ENCODE data around the gene ABHD12. TPM values are rescaled to one million over a fixed set of nuclear protein-coding genes. Genes with fewer than 3 reads are reported as not detected.
"Not testable (repeated sequence)": the region's sequence is repeated elsewhere in the genome, so short reads cannot be mapped to it uniquely, and the experiment has no call there.

Gene ABHD12
- total RNA-seq, 1 donor from 2014 or later: 39.0 TPM

DNA sequence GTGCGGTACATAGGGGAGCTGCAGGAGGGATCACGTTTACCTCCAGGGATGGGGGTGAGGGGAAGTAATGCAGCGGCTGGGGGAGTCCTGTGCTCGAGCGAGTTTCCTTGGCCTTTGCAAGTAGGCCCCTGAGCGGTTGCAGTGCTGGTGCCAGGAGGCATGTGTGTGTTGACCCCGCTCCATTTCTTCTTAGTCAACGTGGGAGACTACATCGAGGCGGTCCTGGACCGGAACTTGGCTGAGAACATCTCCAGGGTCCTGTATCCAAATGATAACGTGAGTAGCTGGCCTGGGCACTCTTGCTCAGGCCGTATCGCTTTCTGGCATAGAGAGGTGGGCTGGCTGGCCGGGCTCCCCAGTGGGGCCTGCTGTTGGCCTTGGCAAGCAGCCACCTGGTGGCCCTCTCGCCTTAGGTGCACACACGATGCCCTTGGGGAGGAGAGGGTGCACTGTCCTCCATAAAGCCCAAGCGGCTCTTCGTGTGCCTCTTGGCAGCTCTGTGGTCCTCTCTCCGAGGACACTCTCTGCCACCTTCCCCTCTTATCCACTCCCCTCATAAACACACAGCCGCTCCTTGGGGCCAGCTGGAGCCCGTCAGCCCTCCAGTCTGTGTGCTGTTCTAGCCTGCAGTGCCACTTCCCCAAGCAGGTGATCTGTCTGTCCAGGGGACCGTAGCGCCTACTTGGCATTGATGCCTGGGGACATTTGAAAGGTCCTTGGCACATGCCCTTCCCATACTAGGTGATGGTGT, 113.4 kb downstream of the ABHD12 start:
- DNase-seq: no peak

DNA sequence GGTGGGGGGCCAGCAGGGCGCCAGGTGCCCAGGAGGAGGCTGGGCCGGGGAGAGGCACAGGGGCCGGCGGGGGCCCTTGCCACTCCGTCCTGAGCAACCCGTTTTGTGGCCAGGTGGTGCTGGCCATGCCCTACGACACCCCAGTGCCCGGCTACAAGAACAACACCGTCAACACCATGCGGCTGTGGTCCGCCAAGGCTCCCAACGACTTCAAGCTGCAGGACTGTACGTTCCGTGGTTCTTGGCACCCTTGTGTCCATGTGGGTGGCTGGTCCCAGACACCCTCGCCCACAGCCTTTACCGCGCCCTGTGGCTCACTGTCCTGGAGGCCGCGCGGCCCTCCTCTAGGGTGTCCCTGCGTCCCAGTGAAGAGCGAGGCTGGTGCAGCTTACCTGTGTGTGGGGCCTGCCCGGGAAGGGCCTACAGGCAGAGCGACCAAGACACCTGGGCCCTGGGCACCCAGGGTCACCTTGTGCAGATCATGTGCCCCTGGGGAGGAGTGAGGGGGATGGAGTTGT, 114.0 kb downstream of the ABHD12 start:
- no peak for DNase-seq

DNA sequence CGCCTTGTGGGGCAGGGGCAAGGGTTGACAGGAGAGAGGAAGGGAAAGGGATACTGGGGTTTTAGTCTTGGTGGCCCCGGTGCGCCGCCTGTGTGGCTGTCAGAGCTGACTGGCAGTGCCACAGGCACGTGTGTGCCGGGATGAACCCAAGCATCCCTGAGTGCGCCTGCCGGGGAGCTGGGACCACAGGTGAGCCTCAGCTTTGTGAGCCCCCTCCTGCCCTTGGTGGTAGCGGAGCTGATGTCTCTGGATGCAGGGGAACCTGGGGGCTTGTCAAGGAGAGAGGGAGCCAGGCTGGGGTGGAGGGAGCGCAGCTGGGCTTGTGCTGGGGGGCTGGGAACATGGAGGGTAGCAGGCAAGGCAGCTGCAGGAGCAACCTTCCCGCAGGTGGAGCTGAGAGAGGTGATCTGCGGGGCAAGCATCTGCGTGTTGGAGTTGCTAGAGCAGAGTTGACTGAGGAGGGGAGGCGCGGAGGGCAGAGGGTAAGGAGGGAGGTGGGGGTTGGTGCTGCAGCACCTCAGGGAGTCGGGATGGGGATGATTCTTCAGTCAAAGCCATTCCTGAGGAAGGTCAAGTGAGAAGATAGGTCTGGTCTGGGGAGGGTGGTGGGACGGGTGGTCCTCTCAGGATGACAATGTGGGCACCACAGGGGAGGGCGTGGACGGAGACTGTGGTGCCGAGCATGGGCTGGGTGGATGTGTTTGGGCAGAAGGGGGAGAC, 114.7 kb downstream of the ABHD12 start:
- DNase-seq: no peak

DNA sequence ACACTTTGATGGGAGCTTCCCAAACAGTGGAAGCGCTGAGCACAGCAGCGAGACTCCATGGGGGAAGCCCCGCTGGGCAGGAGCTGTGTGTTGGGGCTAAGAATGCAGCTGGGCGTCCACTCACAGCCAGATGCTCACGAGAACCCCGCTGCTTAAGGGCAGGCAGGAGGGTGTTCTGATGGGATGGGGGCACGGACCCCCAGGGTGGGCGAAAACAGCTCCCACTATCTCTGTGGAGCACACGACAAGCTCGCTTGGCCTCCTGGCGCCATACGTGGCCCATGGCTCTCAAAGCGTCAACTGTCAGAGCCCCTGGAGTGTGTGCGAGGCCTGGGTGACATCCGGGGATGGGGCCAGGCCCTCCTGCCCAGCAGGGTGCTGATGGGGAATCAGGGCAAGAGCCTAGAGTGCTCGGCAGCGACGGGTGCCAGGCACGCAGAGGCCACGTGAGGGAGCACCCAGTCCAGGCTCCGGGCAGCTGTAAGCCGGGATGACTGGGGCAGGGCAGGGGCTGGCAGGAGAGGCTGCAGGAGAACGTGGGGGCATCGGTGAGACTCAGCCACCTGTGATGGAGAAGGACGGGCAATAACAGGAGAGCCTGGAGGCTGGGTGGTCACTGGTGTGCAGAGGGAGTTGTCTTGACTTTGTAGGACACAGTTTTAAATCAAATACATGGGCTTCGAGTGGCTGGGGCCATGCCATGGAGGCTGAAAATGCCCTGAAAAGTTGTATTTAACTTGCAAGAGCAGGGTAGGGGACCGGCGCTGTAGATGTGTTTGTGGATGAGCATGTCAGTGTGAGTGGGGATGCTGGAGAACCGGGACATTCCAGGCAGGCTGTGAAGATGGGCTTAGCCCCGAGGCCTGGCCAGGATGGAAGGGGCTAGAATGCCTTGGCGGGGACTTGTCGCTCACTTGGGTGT, 115.5 kb downstream of the ABHD12 start:
- DNase-seq: no peak

DNA sequence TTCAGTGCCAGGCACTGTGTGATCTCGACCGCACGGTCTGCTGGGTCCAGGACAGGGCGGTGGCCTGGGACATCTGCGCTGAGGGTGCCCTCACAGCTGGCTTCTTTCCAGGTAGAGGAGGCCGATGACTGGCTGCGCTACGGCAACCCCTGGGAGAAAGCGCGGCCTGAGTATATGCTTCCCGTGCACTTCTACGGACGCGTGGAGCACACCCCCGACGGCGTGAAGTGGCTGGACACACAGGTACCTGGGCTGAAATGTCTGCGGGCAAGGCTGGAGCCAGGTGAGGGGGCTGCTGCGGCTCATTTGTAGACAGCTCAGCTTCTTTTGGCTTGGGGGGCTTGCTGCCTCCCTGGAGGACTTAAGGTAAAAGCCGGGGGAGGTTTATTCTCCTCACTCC, 116.2 kb downstream of the ABHD12 start:
- no peak for DNase-seq

DNA sequence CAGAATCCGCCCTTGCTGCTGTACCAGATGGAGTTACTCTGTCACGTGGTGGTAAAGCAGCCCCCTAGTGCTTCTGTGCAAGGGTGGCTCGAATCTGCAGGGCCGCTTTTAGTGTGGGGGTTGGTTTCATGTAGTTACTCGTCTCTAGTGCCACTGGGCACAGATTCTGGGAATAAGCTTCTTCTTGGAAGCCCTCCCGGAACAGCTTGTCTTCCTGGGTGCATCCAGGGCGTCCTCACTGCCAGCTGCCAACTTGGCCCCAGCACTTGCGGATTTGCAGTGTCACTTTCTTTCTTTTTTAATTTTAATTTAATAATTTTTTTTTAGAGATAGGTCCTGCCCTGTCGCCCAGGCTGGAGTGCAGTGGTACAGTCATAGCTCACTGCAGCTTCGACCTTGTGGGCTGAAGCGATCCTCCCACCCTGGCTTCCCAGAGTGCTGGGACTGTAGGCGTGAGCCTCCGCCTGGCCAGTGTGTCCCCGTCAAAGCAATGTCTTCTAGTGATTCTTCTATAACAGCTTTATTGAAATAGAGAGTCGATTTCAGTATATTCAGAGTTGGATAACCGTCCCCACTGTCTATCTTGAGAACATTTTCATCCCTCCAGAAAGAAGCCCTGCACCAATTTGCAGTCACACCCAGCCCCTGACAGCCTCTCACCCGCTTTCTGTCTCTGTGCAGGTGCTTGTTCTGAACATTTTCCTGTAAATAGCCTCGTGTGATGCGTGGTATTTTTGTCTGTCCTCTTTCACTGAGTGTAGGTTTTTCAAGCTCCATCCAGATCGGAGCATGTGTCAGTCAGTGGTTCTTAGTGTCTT, 116.9 kb downstream of the ABHD12 start:
- peak; percentile 77 for DNase-seq

DNA sequence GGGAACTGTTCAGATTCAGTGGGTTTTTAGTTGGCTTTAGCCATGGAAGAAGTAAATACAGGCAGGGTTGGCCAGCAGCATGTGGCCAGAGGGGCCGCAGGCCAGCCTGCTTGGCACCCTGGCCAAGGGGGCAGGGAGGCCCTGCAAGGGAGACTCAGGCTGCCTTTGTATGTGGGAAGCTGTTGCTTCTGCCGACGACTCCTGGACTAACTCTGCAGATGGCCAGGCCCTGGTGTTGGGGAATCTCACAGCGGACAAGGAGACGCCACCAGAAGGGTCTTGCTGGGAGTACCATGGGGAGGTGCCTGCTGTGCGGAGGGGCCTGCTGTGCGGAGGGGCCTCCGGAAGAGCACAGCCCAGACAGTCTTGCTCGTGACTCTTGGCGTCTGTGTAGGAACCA, 117.6 kb downstream of the ABHD12 start:
- DNase-seq: no peak

DNA sequence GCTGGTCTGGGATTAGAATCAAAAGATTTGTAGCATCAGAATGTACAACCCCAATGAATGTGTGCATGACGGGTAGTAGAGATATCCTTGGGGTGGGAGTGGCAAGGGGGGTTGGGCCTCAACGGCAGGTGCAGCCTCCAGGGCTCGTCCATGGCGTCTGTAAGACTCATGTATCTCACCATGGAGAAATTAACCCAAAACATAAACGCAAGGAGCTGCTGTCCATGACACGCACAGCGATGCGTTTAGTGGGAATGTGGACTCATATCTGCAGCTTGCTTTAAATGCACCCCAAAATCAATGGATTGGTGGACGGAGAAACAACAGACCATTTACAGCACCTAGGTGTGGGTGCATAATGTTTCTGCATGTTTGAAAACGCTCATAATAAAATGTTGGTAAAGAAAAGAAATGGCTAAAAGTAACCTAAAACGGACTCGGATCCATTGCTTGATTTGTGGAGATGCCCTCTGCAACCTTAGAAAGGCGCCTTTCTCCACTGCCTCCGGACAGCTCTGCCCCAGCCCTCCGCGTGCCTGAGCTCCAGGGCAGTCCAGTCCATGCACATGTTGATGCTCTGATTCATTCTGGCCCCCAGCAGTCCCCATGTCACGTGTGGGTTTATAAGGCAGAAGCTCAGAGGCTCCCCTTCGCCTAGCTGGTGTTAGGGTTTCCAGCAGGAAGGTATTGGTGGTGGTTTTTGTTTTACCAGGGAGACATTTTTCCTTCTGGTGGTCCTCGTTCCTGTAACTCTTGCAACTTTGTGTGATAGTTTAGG, 118.2 kb downstream of the ABHD12 start:
- DNase-seq: no peak

DNA sequence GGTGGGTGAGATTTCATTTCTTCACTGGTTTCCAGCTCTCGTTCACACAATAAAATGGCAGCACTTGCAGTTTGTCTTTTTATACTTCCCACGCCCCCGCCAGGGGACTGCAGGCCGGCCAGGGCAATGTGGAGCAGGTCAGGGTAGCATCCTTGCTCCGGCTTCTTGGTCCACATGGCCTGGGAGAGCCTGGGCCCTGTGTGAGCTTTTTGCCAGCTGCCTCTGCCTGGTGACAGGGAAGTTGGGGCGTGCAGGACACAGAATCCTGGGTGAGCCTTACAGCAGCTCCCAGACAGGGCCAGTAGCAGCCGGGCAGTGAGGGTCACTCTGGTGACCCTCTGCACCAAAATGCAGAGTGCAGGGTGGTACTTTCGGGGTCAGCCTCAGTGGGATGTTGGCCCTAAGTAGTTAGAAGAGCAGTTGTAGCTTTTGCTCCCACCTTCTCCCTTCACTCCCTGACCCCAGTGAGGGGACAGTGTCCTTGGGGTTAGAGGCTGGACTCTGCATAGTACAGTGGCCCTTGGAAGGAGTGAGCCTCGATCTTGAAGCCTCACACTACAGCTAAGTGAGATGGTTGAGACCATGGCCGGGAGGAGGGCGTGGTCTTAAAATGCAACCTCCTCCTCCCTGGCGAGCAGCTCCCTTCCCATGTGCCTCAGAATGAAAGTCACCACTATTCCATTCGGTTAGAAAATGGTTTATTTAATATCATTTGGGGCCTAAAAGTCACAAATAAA, 119.0 kb downstream of the ABHD12 start:
- DNase-seq: no peak

DNA sequence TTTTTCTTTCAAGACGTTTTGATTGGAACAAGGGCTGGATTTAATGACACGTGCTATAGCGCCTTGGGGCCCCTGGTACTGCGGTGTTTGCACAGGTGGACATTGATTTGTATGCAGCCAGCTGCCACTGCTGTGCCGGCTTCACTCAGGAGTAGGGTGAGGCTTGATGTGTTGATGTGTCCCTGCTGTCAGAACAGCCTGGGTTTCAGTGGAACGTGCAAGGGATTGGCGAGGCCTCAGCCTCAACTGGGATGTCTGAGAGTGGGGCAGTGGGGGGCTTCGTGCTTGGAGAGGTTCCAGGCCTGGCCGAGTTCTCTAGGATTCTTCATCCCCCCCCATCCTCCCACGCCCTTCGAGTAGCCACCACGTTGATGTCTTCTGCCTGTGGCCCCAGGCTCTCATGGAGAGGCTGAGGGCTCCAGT, 119.8 kb downstream of the ABHD12 start:
- DNase-seq: no peak

DNA sequence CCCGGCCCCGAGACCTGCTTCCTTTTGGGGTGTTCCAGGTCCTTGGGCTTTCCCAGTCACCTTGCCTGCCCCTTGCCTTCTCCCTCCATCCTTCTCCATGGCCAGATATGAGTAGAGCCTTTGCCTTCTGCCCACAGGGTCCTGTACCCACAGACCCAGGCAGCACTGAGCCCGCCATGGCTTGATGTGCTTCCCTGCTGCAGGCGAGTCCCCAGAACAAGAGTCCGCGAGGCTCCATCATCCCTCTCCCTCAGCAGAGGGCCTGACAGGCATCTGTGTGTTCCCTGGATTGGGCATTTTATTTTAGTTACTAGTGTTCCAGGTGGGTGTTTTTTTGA, 120.8 kb downstream of the ABHD12 start:
- DNase-seq: no peak

DNA sequence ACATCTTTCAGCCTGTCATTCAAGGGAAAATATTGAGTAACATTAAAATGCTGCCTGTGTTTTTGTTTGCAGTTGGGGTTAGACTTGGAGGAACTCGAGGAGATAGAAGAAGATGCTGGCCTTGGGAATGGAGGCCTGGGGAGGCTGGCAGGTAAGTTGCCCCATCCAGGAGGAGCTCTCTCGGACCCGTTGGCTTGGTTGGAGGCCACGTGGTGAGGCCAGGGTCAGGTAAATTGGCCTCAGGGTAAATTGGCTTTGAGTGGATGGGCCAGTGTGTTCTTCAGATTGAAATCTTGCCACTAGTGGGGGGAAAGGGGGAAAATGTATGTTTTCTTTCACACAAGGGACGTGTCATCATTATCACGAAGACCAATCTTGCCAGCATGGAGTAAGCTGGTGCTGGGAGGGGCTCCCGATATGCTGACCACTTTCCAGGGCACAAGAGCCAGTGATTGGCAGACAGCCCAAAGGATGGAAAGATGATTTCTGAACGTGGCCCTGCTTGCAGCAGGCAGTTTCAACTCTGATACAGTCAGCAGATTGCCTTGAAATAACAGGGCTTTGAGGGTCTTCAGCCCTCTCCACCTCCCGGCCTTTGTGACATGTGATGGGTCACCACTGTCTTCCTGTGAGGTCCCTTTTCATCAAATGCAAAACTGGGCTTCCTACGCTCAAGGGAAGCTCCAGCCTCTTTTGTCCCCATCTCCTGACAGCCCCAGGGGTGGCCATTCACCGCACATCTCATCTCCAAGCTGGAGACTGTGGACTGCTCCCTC, 121.4 kb downstream of the ABHD12 start:
- DNase-seq: no peak

DNA sequence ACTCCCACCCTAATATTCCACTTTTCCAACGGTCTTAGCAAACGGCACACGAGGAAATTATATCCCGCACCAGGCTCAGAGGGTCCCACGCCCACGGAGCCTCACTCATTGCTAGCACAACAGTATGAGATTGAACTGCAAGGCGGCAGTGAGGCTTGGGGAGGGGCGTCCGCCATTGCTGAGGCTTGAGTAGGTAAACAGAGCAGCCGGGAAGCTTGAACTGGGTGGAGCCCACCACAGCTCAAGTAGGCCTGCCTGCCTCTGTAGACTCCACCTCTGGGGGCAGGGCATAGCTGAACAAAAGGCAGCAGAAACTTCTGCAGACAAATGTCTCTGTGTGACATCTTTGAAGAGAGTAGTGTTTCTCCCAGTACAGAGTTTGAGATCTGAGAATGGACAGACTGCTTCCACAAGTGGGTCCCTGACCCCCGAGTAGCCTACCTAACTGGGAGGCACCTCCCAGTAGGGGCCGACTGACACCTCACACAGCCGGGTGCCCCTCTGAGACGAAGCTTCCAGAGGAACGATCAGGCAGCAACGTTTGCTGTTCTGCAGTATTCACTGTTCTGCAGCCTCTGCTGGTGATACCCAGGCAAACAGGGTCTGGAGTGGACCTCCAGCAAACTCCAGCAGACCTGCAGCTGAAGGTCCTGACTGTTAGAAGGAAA, 129.7 kb downstream of the ABHD12 start:
- not testable (repeated sequence) for DNase-seq

DNA sequence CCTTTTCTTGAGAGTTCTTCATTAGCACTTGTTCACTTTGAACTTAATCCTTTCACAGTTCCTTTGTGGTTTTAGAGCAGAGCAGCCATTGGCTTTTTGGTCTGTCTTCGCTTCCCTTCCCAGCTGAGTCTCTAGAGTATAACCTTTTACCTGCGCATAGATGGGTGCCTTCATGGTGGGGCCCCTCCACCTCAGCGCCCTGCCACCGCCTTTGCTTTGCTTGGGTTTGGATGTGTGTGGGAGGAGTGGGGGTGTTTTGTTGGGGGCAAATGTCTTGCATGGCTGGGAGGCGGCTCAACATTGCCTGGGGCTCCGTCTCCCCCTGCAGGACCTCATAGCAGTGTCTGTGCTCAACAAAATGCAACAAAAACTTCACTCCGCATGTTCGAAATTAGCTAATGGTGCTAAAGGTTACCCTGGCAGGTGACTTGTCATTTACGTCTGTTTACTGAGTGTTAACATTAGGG, 130.8 kb downstream of the ABHD12 start:
- no peak for DNase-seq

DNA sequence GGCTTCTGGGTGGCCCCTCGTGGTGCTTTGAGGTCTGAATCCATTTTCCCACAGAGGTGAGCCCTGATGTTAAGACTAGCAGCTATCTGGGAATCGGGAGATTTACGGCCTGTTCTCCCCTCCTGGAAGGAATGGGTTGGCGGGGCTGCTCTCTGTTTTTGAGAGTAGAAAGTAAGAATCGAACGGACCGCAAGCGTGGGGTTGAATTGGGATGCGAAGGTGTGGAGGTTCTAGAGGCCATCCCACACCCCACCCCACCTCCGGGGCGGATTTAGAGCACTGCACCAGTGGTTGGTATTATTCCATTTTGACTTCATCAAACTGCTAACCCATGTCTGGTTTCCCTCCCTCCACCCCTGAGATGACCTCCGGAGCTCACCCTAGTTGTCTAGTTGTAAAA, 131.3 kb downstream of the ABHD12 start:
- no peak for DNase-seq

DNA sequence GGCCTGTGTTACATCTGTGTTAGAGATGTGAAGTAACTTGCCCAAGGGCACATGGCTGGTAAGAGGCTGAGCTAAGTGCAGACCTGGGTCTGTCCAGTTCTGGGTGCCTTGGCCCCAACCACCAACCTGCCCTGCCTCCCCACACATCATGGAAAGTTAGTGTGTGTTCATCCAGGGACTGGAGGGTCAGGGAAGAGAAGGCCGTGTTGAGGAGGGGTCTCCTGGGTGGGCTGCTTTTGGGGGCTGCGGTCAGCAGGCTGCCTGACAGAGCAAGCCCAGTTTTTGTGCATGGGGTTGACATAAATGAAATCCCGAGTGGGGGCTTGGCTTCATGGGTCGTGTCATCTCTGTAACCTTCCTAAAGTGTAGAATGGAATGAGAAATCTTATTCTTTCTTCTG, 131.8 kb downstream of the ABHD12 start:
- no peak for DNase-seq

DNA sequence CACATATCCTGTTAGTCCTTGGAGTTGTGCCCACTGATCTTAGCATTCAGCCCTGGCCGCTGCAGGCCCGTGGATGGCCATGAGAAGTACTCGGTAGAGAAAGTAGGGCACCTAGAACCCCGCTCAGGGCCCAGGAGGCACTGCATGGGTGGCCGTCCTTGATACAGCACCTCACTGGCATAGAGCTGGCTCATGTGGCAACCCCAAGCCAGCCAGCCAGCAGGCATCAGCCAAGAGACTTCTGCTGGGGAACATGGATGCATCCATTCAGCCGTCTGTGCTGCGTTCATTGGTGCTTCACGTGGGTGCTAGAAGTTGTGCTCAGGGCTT, 132.2 kb downstream of the ABHD12 start:
- no peak for DNase-seq

DNA sequence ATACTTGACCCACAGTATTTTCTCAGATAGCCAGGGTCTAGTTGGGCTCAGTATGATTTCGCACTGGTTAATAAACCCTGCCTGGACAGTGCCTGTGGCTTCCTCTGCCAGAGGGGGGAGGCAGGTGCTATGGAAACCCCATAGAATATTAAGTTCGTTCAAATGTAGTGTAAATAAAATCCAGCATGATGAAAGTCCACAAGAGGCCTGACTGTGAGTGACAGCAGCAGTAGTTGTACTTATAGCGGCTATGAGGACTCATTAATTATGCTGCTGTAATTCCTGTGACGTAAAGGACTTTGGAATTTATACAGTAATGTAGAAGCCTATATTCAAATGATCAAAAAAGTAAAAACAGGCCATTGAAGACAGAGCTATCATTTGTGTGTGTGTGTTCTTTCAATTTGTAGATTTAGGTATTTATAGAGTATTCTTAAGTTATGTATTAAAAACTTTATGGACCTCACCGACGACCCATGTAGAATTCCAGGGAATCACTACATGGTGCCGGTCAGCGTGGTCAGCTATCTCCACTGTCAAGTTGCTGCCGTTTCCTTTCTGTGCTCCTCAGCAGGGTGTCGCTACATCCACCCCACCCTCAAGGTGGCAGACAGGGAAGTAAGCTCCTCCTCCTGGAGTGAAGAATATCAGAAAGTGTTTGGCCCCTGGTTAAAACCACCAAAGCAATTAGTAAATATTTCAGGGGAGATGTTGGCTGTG, 132.7 kb downstream of the ABHD12 start:
- DNase-seq: no peak

Data from occipital lobe (tissue), 2 donors.